HPDE6-E6E7 (cell line): ENCODE results near the gene RPH3AL.

Experiments used
- DNase-seq: peaks from one replicate; pipeline ENCODE4 v3.0.0; 2011; ENCODE audit warnings: missing footprints; ENCODE audit errors: extremely low spot score

RPH3AL gene

DNA sequence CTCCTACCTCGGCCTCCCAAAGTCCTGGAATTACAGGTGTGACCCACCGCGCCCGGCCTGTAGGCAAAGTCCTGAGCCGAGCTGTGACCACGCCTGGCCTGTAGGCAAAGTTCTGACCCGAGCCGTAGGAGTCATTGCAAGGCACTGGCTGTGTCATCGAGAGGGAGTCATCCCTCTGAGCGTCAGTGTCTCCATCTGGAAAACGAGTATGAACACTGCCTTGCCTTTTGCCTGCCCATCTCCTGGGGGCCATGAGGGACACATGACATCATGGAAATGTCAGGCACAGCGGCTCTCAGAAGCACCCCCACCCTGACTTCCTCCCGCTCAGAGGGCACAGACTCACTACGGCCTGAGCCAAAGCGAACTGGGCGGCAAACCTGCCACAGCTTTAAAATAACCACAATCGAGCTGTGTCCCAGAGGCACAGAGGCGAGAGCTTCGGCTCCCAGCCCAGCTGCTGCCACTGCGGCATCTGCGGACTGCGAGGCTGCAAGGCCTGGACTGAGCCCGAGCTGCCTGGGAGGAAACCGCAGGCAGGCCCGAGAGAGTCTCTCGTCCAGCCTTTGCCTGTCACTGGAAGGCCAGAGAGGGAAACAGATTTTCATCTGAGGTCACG, 50.8 kb downstream of the RPH3AL start:
- no peak for DNase-seq

DNA sequence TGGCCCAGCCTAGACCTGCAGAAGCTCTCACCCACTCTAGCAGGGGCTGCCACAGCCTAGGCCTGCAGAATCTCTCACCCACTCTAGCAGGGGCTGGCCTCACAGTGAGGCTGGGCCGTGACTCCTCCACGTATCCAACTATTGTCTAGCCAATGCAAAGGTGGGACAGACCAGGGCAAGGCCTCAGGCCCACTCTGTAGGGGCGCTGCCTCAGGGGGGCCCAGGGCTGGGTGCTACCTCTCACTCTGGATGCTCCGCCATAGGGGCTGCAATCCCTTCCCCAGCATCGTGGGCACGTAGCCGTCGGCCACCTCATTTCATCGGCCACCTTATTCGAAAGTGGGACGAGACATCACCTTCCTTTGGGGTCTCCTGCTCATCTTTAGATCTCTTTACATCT, 51.7 kb downstream of the RPH3AL start:
- DNase-seq = no peak

- no peak for DNase-seq
Measured at GRCh38 chr17:299546-299945, 53.1 kb downstream of the RPH3AL start.

- no peak for DNase-seq
Measured at GRCh38 chr17:298791-299450, 53.7 kb downstream of the RPH3AL start.

- no peak for DNase-seq
Measured at GRCh38 chr17:297758-298157, 54.8 kb downstream of the RPH3AL start.

DNA sequence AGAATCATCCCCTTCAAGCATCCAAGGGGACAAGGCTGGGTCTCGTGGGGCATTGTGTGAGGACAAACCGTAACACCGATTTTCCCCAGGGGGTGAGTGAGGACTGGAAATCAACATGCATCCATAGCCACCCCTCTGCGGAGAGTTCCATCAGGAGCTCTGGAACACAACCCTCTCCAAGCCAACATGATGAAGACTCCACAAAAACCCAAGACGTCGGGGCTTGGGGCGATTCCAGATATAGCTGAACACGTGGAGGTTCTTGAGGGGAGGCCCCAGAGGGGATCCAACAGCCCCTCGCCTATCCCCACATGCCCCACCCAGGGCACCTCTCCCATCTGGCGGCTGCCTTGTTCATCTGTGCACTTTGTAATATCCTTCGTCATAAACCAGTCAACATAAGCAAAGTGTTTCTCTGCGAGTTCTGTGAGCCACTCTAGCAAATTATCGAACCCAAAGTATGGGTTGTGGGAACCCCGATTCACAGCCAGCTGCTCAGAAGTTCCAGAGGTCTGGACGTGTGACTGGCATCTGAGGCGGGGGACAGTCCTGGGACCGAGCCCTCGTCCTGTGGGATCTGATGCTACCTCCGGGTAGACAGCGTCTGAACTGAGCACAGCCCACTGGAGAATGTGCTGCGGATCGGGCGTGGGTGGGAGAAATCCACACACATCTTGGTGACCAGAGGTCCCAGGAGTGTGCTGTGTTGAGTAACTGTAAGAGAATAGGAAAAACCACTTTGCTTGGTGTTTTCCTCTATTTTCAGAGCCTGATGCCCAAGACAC, 55.5 kb downstream of the RPH3AL start:
- DNase-seq = no peak

DNA sequence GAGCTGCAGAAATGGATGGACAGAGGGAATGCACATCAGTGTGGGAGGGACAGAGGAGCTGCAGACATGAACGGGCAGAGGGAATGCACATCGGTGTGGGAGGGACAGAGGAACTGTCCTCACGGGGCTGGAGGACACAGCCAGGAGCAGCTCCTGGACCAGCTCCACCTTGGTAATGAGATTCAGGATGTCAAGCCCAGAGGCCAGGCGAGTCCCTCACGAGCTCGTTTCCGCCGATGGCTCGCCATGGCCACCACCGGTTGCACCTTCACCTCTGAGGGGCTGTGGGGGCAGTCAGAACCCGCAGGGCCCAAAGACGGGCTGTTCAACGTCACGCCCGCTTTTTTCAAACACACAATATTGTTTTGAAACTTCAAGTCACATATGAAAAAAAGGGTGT, 56.2 kb downstream of the RPH3AL start:
- no peak for DNase-seq

- DNase-seq = no peak
Measured at GRCh38 chr17:292531-293382, 59.9 kb downstream of the RPH3AL start.

DNA sequence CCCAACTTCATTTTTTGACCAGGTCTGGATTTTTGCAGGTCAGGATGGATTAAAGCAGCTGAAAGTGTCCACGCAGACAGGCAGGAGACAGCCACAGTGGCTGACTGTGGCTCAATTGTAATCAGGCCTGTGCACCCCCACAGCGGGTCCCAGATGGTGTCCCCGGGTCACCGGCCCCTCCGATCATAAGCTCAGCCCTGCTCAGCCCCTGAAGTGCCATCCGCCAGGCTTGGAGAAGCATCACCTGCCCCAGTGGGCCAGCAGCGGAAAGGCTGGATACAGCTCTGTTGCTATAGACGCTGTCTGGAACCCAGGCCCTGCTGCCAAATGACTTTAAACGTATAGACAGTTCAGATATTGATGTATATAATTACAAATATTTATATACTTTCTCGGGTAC, 60.6 kb downstream of the RPH3AL start:
- DNase-seq = no peak

GRCh38 chr17:291587-291986, 61.0 kb downstream of the RPH3AL start:
- DNase-seq = no peak

GRCh38 chr17:290626-291025, 62.0 kb downstream of the RPH3AL start:
- DNase-seq = no peak

DNA sequence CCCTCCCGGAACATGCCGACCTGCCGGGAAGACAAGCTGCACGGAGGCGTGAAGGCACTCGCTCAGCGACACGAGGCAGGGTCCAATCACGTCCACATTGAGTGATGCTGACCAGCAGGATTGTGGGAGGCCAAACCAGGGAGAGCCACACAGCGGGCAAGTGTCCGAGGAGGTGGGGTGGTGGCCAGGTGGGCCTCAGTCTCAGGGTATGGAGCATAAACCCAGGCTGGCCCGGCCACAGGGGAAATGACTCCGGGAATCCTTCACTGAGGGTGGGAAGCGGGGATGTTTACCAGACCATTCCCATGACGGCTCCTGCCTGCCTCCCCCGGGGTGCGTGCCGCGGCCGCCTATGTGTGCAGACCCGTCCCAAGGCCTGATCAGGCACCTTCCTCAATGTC, 62.5 kb downstream of the RPH3AL start:
- DNase-seq = no peak

DNA sequence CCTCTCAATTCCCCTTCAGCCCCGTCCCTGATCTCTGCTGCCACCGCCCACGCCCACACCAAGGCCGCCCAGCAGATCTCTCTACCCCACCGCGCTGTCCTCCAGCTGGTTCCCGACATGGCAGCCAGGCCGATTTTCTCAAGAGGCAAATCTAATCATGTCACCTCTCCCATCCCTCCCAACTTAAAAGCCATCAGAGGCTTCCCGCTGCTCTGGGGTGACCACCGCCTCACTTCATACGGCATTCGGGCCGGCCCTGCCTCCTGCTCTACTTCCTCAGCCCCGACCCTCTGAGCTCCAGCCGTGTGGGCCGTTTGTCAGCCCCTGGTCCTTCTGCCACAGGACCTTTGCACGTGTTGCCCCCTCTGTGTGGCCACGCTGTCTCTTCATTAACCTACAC, 63.2 kb downstream of the RPH3AL start:
- no peak for DNase-seq

DNA sequence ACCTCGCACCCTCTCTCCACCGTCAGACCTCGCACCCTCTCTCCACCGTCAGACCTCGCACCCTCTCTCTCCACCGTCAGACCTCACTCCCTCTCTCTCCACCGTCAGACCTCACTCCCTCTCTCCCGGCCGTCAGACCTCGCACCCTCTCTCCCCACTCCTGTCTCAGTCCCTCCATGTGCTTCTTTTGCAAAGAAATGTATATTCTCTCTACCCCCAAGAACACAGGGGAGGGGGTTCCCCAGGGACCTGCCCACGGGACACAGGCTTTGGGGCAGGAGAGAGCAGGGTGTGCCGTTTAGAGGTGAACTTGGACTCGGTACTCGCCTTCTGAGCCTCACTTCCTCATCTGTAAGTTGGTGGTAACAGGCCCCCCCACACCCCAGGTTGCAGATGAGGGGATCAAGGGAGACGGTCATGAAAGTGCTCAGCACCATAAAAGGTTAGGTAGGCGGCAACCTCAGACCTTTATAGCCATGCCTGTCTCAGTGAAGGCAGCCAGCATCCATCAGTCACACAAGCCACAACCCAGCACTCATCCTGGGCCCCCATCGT, 63.7 kb downstream of the RPH3AL start:
- no peak for DNase-seq

DNA sequence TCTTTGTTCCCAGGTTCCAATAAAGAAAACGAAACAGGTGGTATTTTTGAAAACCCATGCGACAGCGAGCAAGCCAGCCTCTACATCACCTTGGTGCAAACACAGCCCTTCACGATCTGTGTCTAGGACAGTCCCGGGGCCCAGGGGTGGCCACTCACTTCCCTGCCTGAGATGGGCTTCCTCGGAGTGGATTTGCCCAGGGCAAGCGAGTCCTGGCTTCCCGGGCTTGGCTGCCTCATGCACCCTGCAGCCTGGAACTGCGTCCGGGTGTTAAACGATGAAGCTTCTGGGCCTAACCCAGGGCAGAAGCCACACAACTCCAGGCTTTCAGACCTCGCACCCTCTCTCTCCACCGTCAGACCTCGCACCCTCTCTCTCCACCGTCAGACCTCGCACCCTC, 66.0 kb downstream of the RPH3AL start:
- no peak for DNase-seq

DNA sequence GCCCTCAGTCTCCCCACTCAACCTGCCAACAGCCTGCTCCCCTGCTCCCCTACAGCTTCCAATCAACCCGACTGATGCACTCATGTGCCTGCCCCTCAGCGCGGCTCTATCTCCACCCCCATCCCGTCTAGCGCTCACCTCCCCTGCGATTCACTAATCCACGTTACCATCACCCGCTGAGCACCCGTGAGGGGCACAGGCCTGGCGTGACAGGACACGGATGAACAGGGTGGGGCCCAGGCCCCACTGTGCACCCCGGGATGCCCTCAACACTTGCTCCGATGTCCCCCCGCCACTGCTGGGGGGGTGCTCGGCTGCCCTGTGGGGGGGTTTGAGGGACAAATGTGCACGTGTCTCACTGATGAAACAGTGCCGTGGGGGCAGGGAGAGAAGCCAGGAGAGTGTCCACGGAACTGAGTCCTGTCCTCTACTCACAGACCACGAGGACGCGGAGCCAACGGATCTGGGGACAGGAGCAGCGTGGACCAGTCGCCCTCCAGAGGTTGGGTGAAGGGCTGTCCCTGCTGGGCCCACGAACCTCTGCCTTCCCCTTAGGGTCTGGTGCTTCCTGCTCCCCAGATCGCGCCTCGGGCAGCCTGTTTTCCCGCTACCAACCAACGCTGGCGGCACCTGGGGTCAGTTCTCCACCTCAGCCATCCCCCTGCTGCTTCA, 66.7 kb downstream of the RPH3AL start:
- no peak for DNase-seq

GRCh38 chr17:284676-285355, 67.8 kb downstream of the RPH3AL start:
- no peak for DNase-seq

DNA sequence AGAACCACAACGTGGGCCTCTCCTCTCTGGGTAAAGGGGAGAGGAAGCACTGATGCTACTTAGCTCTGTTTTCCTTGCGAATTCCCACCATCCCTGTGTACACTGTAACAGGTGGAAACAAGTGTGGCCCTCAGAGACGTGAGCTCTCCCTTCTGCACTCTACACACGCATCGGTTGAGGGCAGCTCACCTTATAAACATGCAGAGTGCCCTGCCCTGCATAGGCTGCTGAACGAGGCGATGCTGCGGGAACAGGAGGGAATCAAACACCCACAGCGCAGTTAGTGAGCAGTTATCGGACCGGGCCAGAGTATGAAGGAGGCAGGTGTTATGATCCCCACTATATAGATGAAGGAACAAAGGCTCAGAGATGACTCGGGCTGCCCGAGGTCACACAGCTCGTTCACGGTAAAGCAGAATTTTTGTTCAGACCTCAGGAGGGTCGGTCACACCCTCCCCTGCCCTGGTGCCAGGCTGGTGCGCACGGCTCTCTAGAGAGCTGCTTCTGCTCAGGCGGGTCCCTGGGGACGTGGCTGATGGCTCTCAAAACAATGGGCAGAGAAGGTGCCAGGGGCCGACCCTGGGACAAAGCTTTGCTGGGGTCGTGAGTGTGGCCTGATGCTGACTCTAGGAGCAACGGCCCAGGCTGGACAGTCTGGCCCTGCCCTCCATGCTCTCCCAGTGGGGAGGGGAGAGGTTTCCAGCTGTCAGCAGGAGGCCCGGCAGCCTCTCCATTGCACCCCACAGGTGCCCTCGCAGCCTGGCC, 68.5 kb downstream of the RPH3AL start:
- DNase-seq = no peak

DNA sequence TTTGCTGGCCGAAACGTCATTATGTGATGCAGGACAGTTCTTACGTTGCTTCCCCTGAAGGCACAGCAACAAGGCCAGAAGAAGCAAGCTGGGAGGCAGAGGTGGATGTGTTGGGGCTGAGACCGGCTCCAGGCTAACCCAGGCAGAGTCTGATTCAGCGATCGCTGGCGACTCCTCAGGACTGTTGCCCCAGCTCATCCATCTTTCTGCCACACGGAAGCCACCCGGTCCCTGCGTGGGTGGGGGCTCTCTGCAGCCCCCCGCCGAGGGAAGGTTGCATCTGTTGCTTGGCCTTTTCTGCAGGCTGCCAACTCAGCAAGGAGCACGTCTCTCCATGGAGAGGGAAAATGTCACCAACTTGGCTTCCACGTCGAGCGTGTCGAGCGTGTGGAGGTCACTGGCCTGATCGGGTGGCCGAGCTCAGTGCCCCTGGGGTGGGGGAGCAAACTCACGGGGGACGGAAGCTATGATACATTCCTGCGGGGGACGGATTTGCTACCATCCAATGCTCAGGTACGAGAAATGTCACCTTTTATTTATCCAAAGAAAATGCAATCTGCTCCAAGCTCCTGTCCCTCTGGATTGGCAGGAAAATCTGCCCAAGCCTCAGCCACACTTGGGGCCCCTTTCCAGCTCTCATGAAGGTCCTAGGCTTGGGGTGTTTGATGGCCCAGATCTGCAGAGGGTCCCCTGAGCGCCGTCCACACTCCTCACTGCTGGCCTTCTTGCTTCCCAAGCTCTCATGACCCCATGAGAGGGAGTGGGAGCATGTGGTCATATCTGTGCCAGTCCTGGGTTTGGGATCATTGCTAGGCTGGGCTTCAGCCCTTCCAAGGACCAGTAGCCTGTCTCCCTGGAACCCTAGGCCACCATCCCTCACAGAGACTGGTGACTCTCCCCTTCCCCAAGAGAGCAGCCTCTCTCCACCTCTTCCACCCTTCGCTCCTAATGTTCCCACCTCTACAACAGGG, 69.4 kb downstream of the RPH3AL start:
- DNase-seq = no peak
